A549 (cell line): Measurements from ENCODE around the gene VPS45. TPM values are rescaled to one million over a fixed set of nuclear protein-coding genes. Genes with fewer than 3 reads are reported as not detected.

Experiments
- ATAC-seq, 2 experiments: fragments of 200-7000 bp in 1 of 2; fragments of >200 bp in 1 of 2; cut with Nextera tagmentation in 1 of 2; cut with Tn5 transposase in 1 of 2; 3 replicates each; pipeline versions ENCODE4 v1.8.0 to v1.9.1; 2018 to 2020; ENCODE audit warnings: mild to moderate bottlenecking in 1 of 2, moderate library complexity in 1 of 2
- CTCF ChIA-PET: fragments of 300-600 bp; sonication (Branson Sonifier 250); formaldehyde crosslinking; extraction: SDS; loops from one replicate; lab custom pipeline; 2021; ENCODE audit warnings: antibody characterized with exemption, inconsistent platforms; lab: Yijun Ruan, JAX
- POLR2A ChIA-PET: fragments of 350-600 bp; formaldehyde crosslinking; extraction: SDS; loops from one replicate; lab custom pipeline; 2021; ENCODE audit warnings: antibody characterized with exemption, inconsistent platforms; lab: Yijun Ruan, JAX
- DNase-seq, 2 experiments: peaks; one replicate each; pipeline versions ENCODE4 v3.0.0 to v3.0.0-alpha.2; 2011 to 2016; ENCODE audit warnings: low read depth in 1 of 2, low spot score in 1 of 2
- FAIRE-seq: peaks from 2 replicates; lab custom pipeline; 2011; peaks lifted over from hg19 to GRCh38; lab: Jason Lieb, UNC
- H3K27ac ChIP-seq, 2 experiments: fragments of >200 bp; sonication (Bioruptor Twin); formaldehyde crosslinking; 3 replicates each; pipeline ENCODE4 v1.5.1; 2016 to 2017
- H3K4me1 ChIP-seq: fragments of >200 bp; sonication (Bioruptor Twin); formaldehyde crosslinking; 3 replicates; pipeline ENCODE4 v1.6.1; 2016
- H3K4me2 ChIP-seq: fragments of >200 bp; sonication (Bioruptor Twin); formaldehyde crosslinking; 3 replicates; pipeline ENCODE4 v1.6.1; 2016
- H3K4me3 ChIP-seq: fragments of >200 bp; sonication (Bioruptor Twin); formaldehyde crosslinking; 3 replicates; pipeline ENCODE4 v1.5.1; 2016
- H3K9me3 ChIP-seq: fragments of >200 bp; sonication (Bioruptor Twin); formaldehyde crosslinking; 3 replicates; pipeline ENCODE4 v1.6.1; 2016
- BCL3 ChIP-seq: fragments of >200 bp; sonication (Bioruptor Twin); formaldehyde crosslinking; IDR thresholded peaks from 3 replicates; pipeline ENCODE4 v1.6.1; 2016
- CEBPB ChIP-seq, 2 experiments: fragments of >200 bp in 1 of 2; sonication (Bioruptor Twin) in 1 of 2; formaldehyde crosslinking in 1 of 2; IDR thresholded peaks; 2 replicates each; pipeline ENCODE4 v1.6.1; 2012 to 2016
- CHD2 ChIP-seq: fragments of 150-350 bp; IDR thresholded peaks from 2 replicates; pipeline ENCODE4 v1.6.1; 2014; ENCODE audit warnings: low read length; ENCODE audit not compliant: partially characterized antibody
- CHD4 ChIP-seq: fragments of 200-600 bp; sonication (generic); IDR thresholded peaks from 2 replicates; pipeline ENCODE4 v1.6.1; 2016; ENCODE audit warnings: antibody characterized with exemption, mild to moderate bottlenecking, borderline replicate concordance
- CTCF ChIP-seq: fragments of >200 bp; sonication (Bioruptor Twin); formaldehyde crosslinking; IDR thresholded peaks from 3 replicates; pipeline ENCODE4 v1.5.1; 2016
- FOXS1 ChIP-seq: fragments of 250-450 bp; sonication (Bioruptor Pico); IDR thresholded peaks from 2 replicates; pipeline ENCODE4 v1.5.0; 2020; ENCODE audit warnings: mild to moderate bottlenecking, moderate library complexity
- HEYL ChIP-seq: fragments of 250-450 bp; sonication (Bioruptor Pico); IDR thresholded peaks from 2 replicates; pipeline ENCODE4 v1.8.0; 2021; ENCODE audit warnings: mild to moderate bottlenecking, moderate library complexity
- RAD21 ChIP-seq, 2 experiments: fragments of >200 bp in 1 of 2; sonication (Bioruptor Twin) in 1 of 2; formaldehyde crosslinking in 1 of 2; IDR thresholded peaks in 1 of 2; conservative IDR thresholded peaks in 1 of 2; 2 replicates in 1 of 2; 3 replicates in 1 of 2; pipeline ENCODE4 v1.6.1; 2012 to 2018; ENCODE audit warnings: inconsistent platforms in 1 of 2
- RARB ChIP-seq: fragments of 250-450 bp; sonication (Bioruptor Pico); IDR thresholded peaks from 2 replicates; pipeline ENCODE4 v1.8.0; 2021; ENCODE audit warnings: mild to moderate bottlenecking, moderate library complexity
- ZC3H11A ChIP-seq: fragments of 450-650 bp; IDR thresholded peaks from 2 replicates; pipeline ENCODE4 v1.6.1; 2014; ENCODE audit warnings: antibody characterized with exemption, mild to moderate bottlenecking
- WGBS: methylation state at CpG from one replicate; pipeline ENCODE4 v1.1.6; 2017; ENCODE audit errors: missing lambda C conversion rate; 5-methylcytosine and 5-hydroxymethylcytosine counted together
- polyA plus RNA-seq, 4 experiments: library from polyadenylated mRNA; depleted of rRNA in 3 of 4; stranded (reverse); fragments of >200 nt; fragmentation: RNase III in 1 of 4; extraction: RNeasy Plus Mini Kit Qiagen cat#74134 plus additional on column Dnase treatment in 1 of 4; gene quantifications; 2 replicates in 3 of 4; 3 replicates in 1 of 4; pipeline ENCODE4 v1.2.3, GENCODE V29; 2011 to 2017
- TF ChIP-seq, protein P1 (sequence below): fragments of 150-350 bp; IDR thresholded peaks from 2 replicates; pipeline ENCODE4 v1.6.1; 2014; ENCODE audit warnings: low read depth, mild to moderate bottlenecking, low read length
- TF ChIP-seq, protein P2 (sequence below): fragments of 450-650 bp; IDR thresholded peaks from 2 replicates; pipeline ENCODE4 v1.6.1; 2014; ENCODE audit warnings: antibody characterized with exemption

The VPS45 gene
- polyA plus RNA-seq, 2 of the 4 experiments (the other 2 are of a cell fraction), result 22.1 to 49.7 TPM

- no peak for TF ChIP-seq CTCF
- no peak for TF ChIP-seq BCL3
These were observed 17.8 kb downstream of the VPS45 start (continued) for GRCh38 chr1:150085406-150085805.

GRCh38 chr1:150087415-150087814, 19.8 kb downstream of the VPS45 start:
- no peak overlapping the region for H3K4me3 ChIP-seq
- ATAC-seq (no peak), DNase-seq (no peak), FAIRE-seq (no peak)
- TF ChIP-seq FOXS1 (CRISPR knock-in tag) (no peak), RAD21 (conservative IDR thresholded peaks at IDR 0.05 in 1 of 2, IDR thresholded peaks at IDR 0.05 in 1 of 2) (no peak), ZC3H11A (no peak), CEBPB (IDR thresholded peaks at IDR 0.05) (no peak)
- H3K27ac ChIP-seq, result no peak overlapping the region
- no peak overlapping the region for H3K4me2 ChIP-seq
- 93% methylated on average over 2 of the region's 2 CpGs for WGBS
- H3K9me3 ChIP-seq, result no peaks in the 10 kb centered on the region
- POLR2A ChIA-PET, result no interaction called here
- CTCF ChIA-PET, result interaction anchor here (0.6 to 1.5 kb wide), 4 partner anchors 9 to 125 kb away, joined by 3 to 5 read pairs (median 4); no protein-coding TSS in a partner anchor
- H3K4me1 ChIP-seq, result no peaks in the 10 kb centered on the region

GRCh38 chr1:150089846-150090520, 22.4 kb downstream of the VPS45 start:
- H3K4me1 ChIP-seq, result no peaks in the 10 kb centered on the region
- no peak for DNase-seq
- no peak for TF ChIP-seq CHD2
- TF ChIP-seq, protein P1, sequence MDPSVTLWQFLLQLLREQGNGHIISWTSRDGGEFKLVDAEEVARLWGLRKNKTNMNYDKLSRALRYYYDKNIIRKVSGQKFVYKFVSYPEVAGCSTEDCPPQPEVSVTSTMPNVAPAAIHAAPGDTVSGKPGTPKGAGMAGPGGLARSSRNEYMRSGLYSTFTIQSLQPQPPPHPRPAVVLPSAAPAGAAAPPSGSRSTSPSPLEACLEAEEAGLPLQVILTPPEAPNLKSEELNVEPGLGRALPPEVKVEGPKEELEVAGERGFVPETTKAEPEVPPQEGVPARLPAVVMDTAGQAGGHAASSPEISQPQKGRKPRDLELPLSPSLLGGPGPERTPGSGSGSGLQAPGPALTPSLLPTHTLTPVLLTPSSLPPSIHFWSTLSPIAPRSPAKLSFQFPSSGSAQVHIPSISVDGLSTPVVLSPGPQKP, result no peak
- TF ChIP-seq, all 56 proteins: peak for 0
- Histone ChIP-seq H3K4me2 (no peak overlapping the region), H3K9me3 (no peaks in the 10 kb centered on the region), H3K27ac (no peak overlapping the region), H3K4me3 (no peak overlapping the region)
- ChIA-PET POLR2A (no interaction called here), CTCF (interaction anchor here (1.1 to 1.2 kb wide), 3 partner anchors 12 to 32 kb away, joined by 3 to 4 read pairs (median 4); no protein-coding TSS in a partner anchor)
- ATAC-seq (no peak), FAIRE-seq (no peak)
- 91% methylated on average over 3 of the region's 3 CpGs for WGBS

DNA sequence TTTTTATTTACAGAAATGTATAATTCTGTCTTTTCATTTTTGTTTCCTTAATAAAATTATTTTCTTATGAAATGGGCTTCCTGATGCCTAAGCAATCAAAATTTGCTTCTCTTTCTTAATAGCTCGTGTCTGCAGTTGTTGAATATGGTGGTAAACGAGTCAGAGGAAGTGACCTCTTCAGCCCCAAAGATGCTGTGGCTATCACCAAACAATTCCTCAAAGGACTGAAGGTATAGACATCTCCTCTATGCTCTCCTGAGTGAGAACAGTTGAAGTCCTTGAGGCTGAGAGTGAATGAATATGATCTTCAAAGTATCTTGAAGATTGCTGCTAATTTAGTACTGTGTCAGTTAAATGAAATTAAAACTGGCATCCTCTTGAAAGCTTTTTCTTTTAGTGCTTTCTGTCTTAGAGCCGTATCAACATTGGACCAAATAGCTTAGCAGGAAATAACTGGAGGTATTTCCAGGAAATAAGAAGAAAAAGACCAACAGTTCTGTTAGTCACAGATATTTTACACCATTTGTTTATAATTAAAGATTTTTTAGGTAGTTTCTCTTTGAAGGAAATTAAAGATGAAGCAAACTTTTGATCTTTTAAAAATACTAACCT, 24.7 kb downstream of the VPS45 start:
- H3K4me3 ChIP-seq, result no peak overlapping the region
- TF ChIP-seq HEYL (CRISPR knock-in tag) (no peak), CHD4 (no peak), RARB (CRISPR knock-in tag) (no peak)
- TF ChIP-seq, protein P2, sequence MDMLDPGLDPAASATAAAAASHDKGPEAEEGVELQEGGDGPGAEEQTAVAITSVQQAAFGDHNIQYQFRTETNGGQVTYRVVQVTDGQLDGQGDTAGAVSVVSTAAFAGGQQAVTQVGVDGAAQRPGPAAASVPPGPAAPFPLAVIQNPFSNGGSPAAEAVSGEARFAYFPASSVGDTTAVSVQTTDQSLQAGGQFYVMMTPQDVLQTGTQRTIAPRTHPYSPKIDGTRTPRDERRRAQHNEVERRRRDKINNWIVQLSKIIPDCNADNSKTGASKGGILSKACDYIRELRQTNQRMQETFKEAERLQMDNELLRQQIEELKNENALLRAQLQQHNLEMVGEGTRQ, result no peak
- CTCF ChIA-PET, result interaction anchor here (1.4 kb wide), 1 partner anchor 11 kb away, joined by 4 read pairs; no protein-coding TSS in a partner anchor

More for the DNA sequence above, 24.7 kb downstream of the VPS45 start:
- Histone ChIP-seq H3K27ac (no peak overlapping the region), H3K9me3 (no peaks in the 10 kb centered on the region), H3K4me1 (no peaks in the 10 kb centered on the region), H3K4me2 (no peak overlapping the region)
- no peak for ATAC-seq
- FAIRE-seq, result no peak
- 77% methylated on average over 3 of the region's 3 CpGs for whole genome bisulfite sequencing
- DNase-seq, result no peak
- POLR2A ChIA-PET, result no interaction called here
